Neutrophil (primary cell): ENCODE results near the gene DCC.

ENCODE experiments used
- H3K27ac ChIP-seq: fragments of 200-600 bp; sonication (generic); 2 replicates; pipeline ENCODE4 v1.5.1; 2016; ENCODE audit warnings: mild to moderate bottlenecking, moderate library complexity
- H3K27me3 ChIP-seq: fragments of 200-600 bp; sonication (generic); 2 replicates; pipeline ENCODE4 v1.6.0; 2016; ENCODE audit warnings: mild to moderate bottlenecking
- H3K36me3 ChIP-seq: fragments of 200-600 bp; sonication (generic); 2 replicates; pipeline ENCODE4 v1.5.1; 2017
- H3K4me1 ChIP-seq, 2 experiments: fragments of 200-600 bp in 1 of 2; sonication (generic) in 1 of 2; 1 replicate in 1 of 2; 2 replicates in 1 of 2; pipeline versions ENCODE4 v1.5.1 to v1.6.1; 2013 to 2016; ENCODE audit warnings: low read depth in 1 of 2, low read length in 1 of 2, mild to moderate bottlenecking in 1 of 2, moderate library complexity in 1 of 2; ENCODE audit not compliant: control insufficient read depth in 1 of 2, insufficient read depth in 1 of 2
- H3K4me3 ChIP-seq, 2 experiments: fragments of 200-600 bp in 1 of 2; sonication (generic) in 1 of 2; 1 replicate in 1 of 2; 2 replicates in 1 of 2; pipeline ENCODE4 v1.5.1; 2013 to 2016; ENCODE audit warnings: low read depth in 1 of 2, low read length in 1 of 2, mild to moderate bottlenecking in 1 of 2, moderate library complexity in 1 of 2
- H3K9me3 ChIP-seq: fragments of 200-600 bp; sonication (generic); 2 replicates; pipeline ENCODE4 v1.5.1; 2016
- TF ChIP-seq, protein P1 (sequence below): fragments of 200-600 bp; sonication (generic); IDR thresholded peaks from 2 replicates; pipeline ENCODE4 v1.5.1; 2016; ENCODE audit warnings: antibody characterized with exemption

The DCC gene

DNA sequence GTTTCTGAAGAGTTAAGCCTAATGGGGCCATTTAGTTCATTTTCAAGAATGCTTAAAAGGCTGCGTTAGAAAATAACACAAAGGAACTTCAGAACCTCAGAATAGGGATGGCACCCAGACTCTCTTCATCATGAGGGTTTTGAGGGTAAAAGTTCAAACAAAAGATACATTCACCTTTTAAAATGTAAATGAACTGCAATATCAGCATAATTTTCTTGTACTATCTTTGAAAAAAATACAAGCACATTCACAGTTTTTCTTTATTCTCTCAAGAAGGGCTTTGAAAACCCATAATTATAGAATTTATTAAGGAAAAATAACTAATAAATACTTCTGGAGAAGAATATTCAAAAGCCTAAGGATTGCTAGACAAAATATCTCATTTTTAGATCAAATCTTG is 791.0 kb downstream of the DCC start:
- TF ChIP-seq, protein P1, sequence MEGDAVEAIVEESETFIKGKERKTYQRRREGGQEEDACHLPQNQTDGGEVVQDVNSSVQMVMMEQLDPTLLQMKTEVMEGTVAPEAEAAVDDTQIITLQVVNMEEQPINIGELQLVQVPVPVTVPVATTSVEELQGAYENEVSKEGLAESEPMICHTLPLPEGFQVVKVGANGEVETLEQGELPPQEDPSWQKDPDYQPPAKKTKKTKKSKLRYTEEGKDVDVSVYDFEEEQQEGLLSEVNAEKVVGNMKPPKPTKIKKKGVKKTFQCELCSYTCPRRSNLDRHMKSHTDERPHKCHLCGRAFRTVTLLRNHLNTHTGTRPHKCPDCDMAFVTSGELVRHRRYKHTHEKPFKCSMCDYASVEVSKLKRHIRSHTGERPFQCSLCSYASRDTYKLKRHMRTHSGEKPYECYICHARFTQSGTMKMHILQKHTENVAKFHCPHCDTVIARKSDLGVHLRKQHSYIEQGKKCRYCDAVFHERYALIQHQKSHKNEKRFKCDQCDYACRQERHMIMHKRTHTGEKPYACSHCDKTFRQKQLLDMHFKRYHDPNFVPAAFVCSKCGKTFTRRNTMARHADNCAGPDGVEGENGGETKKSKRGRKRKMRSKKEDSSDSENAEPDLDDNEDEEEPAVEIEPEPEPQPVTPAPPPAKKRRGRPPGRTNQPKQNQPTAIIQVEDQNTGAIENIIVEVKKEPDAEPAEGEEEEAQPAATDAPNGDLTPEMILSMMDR = no peak
- Histone ChIP-seq H3K27ac (no peak overlapping the region), H3K27me3 (no peaks in the 10 kb centered on the region), H3K36me3 (no peaks in the 10 kb centered on the region), H3K4me3 (no peak overlapping the region), H3K9me3 (no peaks in the 10 kb centered on the region), H3K4me1 (no peaks in the 10 kb centered on the region)

DNA sequence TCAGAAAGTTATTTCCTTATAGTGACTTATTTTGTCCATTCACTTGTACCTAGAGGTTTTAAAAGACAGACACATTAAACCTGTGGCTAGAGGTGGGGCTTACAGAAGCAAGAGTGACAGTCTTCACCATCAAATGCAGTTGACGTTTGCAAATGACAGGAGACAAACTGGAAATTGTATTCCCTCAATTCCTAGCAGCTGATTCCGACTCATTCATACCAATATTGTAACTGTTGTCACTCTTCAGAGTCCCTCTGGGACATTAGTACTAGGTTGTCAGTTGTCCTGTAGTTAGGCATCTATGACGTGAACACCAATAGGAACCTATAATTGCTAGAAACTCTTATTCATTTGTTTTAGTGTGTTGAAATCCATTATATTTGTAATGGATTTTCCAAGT is 794.7 kb downstream of the DCC start:
- Histone ChIP-seq H3K27me3 (no peaks in the 10 kb centered on the region), H3K27ac (no peak overlapping the region), H3K36me3 (no peaks in the 10 kb centered on the region), H3K4me1 (no peaks in the 10 kb centered on the region), H3K9me3 (no peaks in the 10 kb centered on the region), H3K4me3 (no peak overlapping the region)
- TF ChIP-seq, protein P1 = no peak

DNA sequence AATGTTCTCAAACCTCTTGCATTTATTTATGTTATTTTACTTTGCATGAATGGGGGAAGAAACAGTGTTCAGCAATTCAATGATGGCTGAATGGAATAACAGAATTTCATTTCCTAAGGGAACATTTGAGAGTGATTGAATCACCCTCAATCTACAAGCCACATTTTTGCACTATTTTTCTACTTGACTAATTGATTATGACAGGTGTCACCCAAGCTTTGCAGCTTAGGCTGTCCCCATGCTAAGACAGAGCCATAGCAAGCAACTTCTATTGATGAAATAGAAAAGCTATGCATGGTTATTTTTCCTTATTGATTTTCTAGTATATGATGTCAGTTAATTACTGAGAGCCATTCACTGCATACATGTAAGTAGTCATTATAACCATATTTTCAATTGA is 795.7 kb downstream of the DCC start:
- Histone ChIP-seq H3K27ac (no peak overlapping the region), H3K9me3 (no peaks in the 10 kb centered on the region), H3K4me1 (no peaks in the 10 kb centered on the region), H3K36me3 (no peaks in the 10 kb centered on the region), H3K27me3 (no peaks in the 10 kb centered on the region), H3K4me3 (no peak overlapping the region)
- TF ChIP-seq, protein P1 = no peak

DNA sequence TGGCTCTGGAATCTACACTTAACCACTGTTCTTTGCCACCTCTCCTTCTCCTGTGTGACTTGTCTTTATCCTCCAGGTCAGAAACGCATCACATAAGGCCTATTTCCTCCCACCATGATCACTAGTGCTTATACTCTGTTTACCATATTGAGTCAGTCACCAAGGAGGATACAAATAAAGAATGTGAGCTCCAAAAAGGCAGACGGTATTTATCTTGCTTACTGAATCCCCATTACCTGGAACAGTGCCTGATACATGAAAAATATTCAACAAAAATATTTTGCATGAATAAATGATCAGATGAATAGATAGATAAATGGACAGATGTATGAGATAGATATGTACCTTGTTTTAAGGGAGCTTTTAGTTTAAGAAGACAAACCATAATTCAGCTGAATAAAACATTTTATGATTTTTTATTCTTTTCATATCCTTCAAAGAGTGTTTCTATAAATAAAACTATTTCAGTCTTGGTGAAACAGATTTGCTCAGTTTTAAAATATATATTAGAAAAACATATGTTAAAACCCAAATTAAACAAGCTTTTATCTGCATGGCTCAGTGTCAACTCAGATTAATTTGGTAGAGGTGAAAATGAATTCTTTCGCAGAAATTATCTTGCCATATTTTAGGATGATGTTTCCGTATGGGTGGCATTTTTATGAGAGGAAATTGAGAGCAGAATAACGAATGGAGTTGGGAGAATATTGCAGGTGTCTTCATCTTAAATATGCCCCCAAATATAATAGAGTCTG is 799.9 kb downstream of the DCC start:
- Histone ChIP-seq H3K4me3 (no peak overlapping the region), H3K27me3 (no peaks in the 10 kb centered on the region), H3K4me1 (no peaks in the 10 kb centered on the region), H3K36me3 (no peaks in the 10 kb centered on the region), H3K27ac (no peak overlapping the region), H3K9me3 (no peaks in the 10 kb centered on the region)
- TF ChIP-seq, protein P1 = no peak

DNA sequence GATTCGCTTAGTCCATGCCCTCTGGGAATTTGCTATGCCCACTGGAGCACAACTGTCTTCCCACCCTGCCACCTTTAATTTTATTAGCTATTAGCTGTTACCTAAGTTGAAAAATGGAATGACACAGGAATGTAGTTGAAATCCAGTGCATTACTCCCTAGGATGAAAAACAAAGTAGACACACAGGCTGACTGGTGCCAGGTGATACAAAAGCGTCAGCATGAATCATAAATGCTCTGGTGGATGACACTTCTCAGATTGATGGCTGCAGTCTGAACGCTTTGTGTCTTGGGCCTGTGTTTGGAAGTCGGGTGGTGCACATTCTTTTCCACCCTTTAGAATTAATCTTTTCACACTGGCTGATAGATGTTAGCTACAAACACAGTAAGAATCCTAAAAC is 802.0 kb downstream of the DCC start:
- TF ChIP-seq, protein P1 = no peak
- Histone ChIP-seq H3K36me3 (no peaks in the 10 kb centered on the region), H3K27ac (no peak overlapping the region), H3K4me1 (no peaks in the 10 kb centered on the region), H3K9me3 (no peaks in the 10 kb centered on the region), H3K4me3 (no peak overlapping the region), H3K27me3 (no peaks in the 10 kb centered on the region)
